Small intestine (tissue), 7 donors: Measurements from ENCODE around the gene RERE. TPM values are rescaled to one million over a fixed set of nuclear protein-coding genes. Genes with fewer than 3 reads are reported as not detected.
A peak's percentile ranks its signal among the peaks of the same experiment; 100 is the strongest.
"Not testable (repeated sequence)": the region's sequence is repeated elsewhere in the genome, so short reads cannot be mapped to it uniquely, and the experiment has no call there.

ENCODE experiments used
- DNase-seq, 2 donors: peaks; one replicate each; pipeline versions ENCODE4 v3.0.0 to v3.0.0-alpha.2; 2013
- FAIRE-seq: peaks from 2 replicates; lab custom pipeline; 2012; peaks lifted over from hg19 to GRCh38; lab: Jason Lieb, UNC
- H3K27ac ChIP-seq, 3 donors: one replicate each; pipeline ENCODE4 v1.5.1; 2013; ENCODE audit warnings: low read length in 2 of 3, mild to moderate bottlenecking in 2 of 3, control low read depth in 1 of 3, inconsistent platforms in 1 of 3, low read depth in 1 of 3, moderate library complexity in 1 of 3
- H3K27me3 ChIP-seq, 3 donors: one replicate each; pipeline ENCODE4 v1.6.1; 2013; ENCODE audit warnings: low read length in 3 of 3, inconsistent platforms in 1 of 3; ENCODE audit not compliant: control insufficient read depth in 3 of 3, insufficient read depth in 3 of 3
- H3K36me3 ChIP-seq, 3 donors: one replicate each; pipeline ENCODE4 v1.6.1; 2013; ENCODE audit warnings: low read length in 3 of 3, inconsistent platforms in 1 of 3, low read depth in 1 of 3, mild to moderate bottlenecking in 1 of 3, moderate library complexity in 1 of 3; ENCODE audit not compliant: control insufficient read depth in 3 of 3, insufficient read depth in 2 of 3
- H3K4me1 ChIP-seq, 3 donors: one replicate each; pipeline ENCODE4 v1.6.1; 2013; ENCODE audit warnings: low read length in 2 of 3, inconsistent platforms in 1 of 3, low read depth in 1 of 3, mild to moderate bottlenecking in 1 of 3, moderate library complexity in 1 of 3; ENCODE audit not compliant: control insufficient read depth in 3 of 3, insufficient read depth in 2 of 3
- H3K4me3 ChIP-seq, 3 donors: one replicate each; pipeline ENCODE4 v1.5.1; 2013; ENCODE audit warnings: low read length in 3 of 3, control low read depth in 1 of 3, inconsistent platforms in 1 of 3, low read depth in 1 of 3, mild to moderate bottlenecking in 1 of 3, moderate library complexity in 1 of 3
- H3K9me3 ChIP-seq, 2 donors: one replicate each; pipeline ENCODE4 v1.6.1; 2013; ENCODE audit warnings: low read depth in 1 of 2, low read length in 1 of 2; ENCODE audit not compliant: control insufficient read depth in 2 of 2, insufficient read depth in 1 of 2
- WGBS, 3 donors: extraction: QIAGEN DNeasy Blood & Tissue Kit; methylation state at CpG; one replicate each; pipeline ENCODE4 v1.1.7; 2013; 5-methylcytosine and 5-hydroxymethylcytosine counted together
- polyA plus RNA-seq, 4 donors: library from polyadenylated mRNA; stranded (reverse) in 3 of 4; unstranded in 1 of 4; fragments of 200-250 nt in 3 of 4; fragments of 120-200 nt in 1 of 4; gene quantifications; one replicate each; pipeline versions ENCODE4 v1.2.1 to v1.2.3, GENCODE V29; 2013
- donor health status: healthy with polysubstance abuse.
- donor health status: control.
- donor health status: control.
- donor health status: Bipolar disorder and iron deficiency.
- donor health status: healthy.

Gene RERE
- polyA plus RNA-seq, 4 donors, result 19.5 to 66.8 (median 25.8) TPM

DNA sequence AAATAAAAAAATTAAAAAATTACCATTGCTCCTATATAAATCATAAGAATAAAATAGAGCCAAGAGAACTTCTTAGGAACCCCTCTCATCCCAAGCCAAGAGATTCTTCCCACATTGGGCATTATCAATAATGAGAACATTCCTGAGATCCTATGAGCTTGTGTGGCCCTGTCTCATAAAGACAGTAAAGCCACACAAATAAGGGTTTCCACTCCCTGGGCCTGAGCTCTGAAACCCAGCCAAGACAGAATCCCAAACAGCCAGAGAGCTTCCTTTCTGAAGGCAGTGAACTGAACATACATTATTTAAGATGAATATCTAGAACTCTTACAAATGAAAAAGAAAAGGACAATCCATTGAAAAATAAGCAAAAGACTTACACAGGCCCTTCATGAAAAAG is 431.2 kb downstream of the RERE start:
- H3K36me3 ChIP-seq, result peaks cover 0 to 47% (median 5%) of the 10 kb centered on the region in 3 donors
- H3K27ac ChIP-seq, result no peak overlapping the region
- H3K4me3 ChIP-seq, result no peak overlapping the region
- peaks cover 0 to 10% (median 9%) of the 10 kb centered on the region in 3 donors for H3K4me1 ChIP-seq
- no peaks in the 10 kb centered on the region for H3K27me3 ChIP-seq
- DNase-seq, result no peak
- H3K9me3 ChIP-seq, result no peaks in the 10 kb centered on the region
- FAIRE-seq, result no peak

- FAIRE-seq, result no peak
- H3K27ac ChIP-seq, result no peak overlapping the region
- WGBS, 3 donors, result 27 to 61% (median 36%) methylated on average over 2 of the region's 2 CpGs
- no peak overlapping the region for H3K4me3 ChIP-seq
- H3K9me3 ChIP-seq, result no peaks in the 10 kb centered on the region
- DNase-seq, result no peak
- no peaks in the 10 kb centered on the region for H3K27me3 ChIP-seq
- peaks cover 0 to 55% (median 5%) of the 10 kb centered on the region in 3 donors for H3K36me3 ChIP-seq
- peaks cover 0 to 11% (median 8%) of the 10 kb centered on the region in 3 donors for H3K4me1 ChIP-seq
Observed at GRCh38 chr1:8384577-8384976, 432.9 kb downstream of the RERE start.

DNA sequence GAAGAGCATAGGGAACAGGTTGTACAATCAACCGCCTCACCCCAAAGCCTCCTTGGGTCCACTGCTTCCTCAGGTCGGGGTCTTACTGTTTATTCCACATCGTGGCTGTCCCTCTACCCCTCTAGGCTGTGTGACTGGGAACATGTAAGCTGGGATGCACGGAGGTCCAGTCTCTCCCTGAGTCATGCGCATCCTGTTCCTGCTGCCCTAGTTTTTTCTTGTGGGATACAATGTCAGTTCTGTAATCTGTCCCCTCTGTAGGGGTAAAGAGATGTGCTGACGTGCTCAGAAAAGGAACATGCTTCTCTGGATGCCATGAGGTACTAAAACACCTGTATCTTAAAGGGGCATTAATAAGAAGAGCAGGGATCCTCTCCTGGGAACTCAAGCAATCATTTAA is 433.4 kb downstream of the RERE start:
- no peak overlapping the region for H3K27ac ChIP-seq
- H3K4me3 ChIP-seq, result no peak overlapping the region
- DNase-seq (no peak), FAIRE-seq (no peak)
- H3K27me3 ChIP-seq, result no peaks in the 10 kb centered on the region
- H3K4me1 ChIP-seq, result peaks cover 0 to 14% (median 9%) of the 10 kb centered on the region in 3 donors
- peaks cover 0 to 55% (median 3%) of the 10 kb centered on the region in 3 donors for H3K36me3 ChIP-seq
- 82 to 85% (median 84%) methylated on average over 6 of the region's 6 CpGs for WGBS, 3 donors
- H3K9me3 ChIP-seq, result no peaks in the 10 kb centered on the region

DNA sequence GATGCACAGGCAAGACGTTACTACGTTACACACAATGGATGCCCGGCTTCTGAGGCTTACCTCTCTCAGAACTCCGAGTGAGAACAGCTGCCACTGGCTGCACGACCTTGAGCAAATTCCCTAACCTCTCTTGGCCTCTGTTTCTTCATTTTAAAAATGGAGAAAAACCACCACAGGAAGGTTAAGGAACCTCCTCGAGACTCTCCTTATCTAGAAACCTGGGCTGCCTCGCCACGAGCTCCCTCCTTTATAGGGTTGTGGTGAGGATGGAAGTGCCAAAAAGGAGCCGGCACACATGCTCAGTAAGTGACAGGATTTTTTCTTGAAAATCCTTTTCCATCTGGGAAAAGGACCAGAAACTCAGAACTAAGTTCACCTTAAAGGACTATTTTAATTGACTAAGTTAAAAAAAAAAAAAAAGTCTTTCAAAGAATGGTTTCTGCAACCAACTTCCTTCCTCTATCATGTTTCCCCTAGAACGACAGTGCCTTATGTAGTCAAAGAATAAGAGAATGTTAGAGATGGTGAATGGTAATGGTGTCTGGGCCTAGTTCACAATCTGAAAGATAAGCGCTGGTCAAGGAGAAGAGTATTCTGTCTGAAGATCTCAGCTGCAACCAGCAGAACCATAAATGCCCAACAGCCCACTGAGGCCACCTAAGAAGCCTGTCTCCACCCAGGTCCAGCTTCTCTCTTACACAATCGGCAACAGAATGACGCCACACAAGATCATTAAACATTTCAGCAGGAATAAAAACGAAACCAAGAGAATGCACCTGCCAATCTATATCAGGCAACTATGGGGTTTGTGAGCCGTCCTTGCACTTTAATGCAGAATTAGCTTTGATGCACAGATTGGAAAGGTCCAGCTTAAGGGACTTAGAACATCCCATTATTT is 434.6 kb downstream of the RERE start:
- H3K4me3 ChIP-seq, result no peak overlapping the region
- FAIRE-seq (no peak), DNase-seq (peak in 1 of 2 donors; percentile 51)
- 64 to 68% (median 67%) methylated on average over 15 of the region's 15 CpGs for WGBS, 3 donors
- H3K36me3 ChIP-seq, result peaks cover 0 to 56% (median 10%) of the 10 kb centered on the region in 3 donors
- H3K27ac ChIP-seq, result peak overlapping the region in 1 of 3 donors; percentile 39
- H3K27me3 ChIP-seq, result no peaks in the 10 kb centered on the region
- peaks cover 0 to 13% (median 12%) of the 10 kb centered on the region in 3 donors for H3K4me1 ChIP-seq
- H3K9me3 ChIP-seq, result no peaks in the 10 kb centered on the region

DNA sequence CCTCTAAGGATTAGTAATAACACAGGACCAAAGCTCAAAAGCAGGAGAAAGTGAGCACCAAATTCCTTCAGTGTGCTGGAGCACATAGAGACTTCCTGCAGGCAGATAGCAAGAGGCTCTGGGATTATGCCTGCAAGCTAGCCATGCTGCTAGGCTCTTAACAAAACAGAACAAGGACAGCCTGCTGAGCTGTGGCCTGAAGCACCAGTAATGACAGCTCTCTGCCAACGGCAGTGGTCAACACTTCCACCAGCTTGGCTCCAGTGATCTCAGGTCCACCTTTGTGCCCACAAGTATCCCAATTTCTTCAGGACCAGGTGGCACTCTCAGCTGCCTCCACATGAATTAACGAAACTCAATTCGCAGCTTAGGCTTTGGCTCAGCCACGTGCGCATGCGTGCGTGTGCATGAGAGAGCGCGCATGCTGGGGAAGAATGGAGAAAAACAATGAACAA is 435.4 kb downstream of the RERE start:
- FAIRE-seq (no peak), DNase-seq (no peak)
- H3K4me1 ChIP-seq, result peaks cover 0 to 14% (median 10%) of the 10 kb centered on the region in 3 donors
- H3K4me3 ChIP-seq, result no peak overlapping the region
- H3K27ac ChIP-seq, result no peak overlapping the region
- no peaks in the 10 kb centered on the region for H3K9me3 ChIP-seq
- no peaks in the 10 kb centered on the region for H3K27me3 ChIP-seq
- 89 to 92% (median 92%) methylated on average over 9 of the region's 9 CpGs for WGBS, 3 donors
- peaks cover 0 to 58% (median 10%) of the 10 kb centered on the region in 3 donors for H3K36me3 ChIP-seq

DNA sequence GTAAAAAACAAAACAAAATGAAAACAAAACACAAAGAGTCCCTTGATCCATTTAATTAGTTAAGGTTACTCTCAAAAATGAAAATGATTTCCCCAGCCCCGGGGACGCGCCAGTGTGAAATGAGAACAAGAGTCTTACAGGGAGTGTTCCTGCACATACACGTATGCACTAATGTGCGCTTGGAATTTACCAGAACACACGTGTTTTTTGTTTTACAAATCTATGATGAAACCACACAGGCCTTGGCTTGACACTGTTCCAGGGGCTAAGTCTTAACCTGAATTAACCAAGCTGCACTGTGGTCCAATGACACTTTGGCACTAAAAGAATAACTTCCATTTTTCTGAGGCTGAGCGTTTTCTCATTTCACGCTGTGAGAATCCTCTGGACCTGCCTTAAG is 435.8 kb downstream of the RERE start:
- no peak for DNase-seq
- H3K27ac ChIP-seq, result no peak overlapping the region
- H3K4me1 ChIP-seq, result peaks cover 0 to 14% (median 10%) of the 10 kb centered on the region in 3 donors
- H3K4me3 ChIP-seq, result no peak overlapping the region
- 79 to 85% (median 84%) methylated on average over 8 of the region's 8 CpGs for WGBS, 3 donors
- no peak for FAIRE-seq
- H3K36me3 ChIP-seq, result peaks cover 0 to 58% (median 10%) of the 10 kb centered on the region in 3 donors
- no peaks in the 10 kb centered on the region for H3K27me3 ChIP-seq
- H3K9me3 ChIP-seq, result no peaks in the 10 kb centered on the region

- DNase-seq, H3K4me3 ChIP-seq, H3K9me3 ChIP-seq, H3K27me3 ChIP-seq, H3K27ac ChIP-seq, FAIRE-seq: not testable (repeated sequence)
- peaks cover 0 to 14% (median 10%) of the 10 kb centered on the region in 3 donors for H3K4me1 ChIP-seq
- H3K36me3 ChIP-seq, result peaks cover 2 to 59% (median 12%) of the 10 kb centered on the region in 3 donors
- WGBS, 3 donors, result 78 to 83% (median 83%) methylated on average over 6 of the region's 6 CpGs
Observed at GRCh38 chr1:8380310-8380709, 437.1 kb downstream of the RERE start.

- peaks cover 0 to 17% (median 13%) of the 10 kb centered on the region in 3 donors for H3K4me1 ChIP-seq
- 84 to 86% (median 86%) methylated on average over 14 of the region's 14 CpGs for WGBS, 3 donors
Observed at GRCh38 chr1:8379513-8380186, 437.8 kb downstream of the RERE start.

More at GRCh38 chr1:8379513-8380186, 437.8 kb downstream of the RERE start:
- Histone ChIP-seq H3K4me3 (no peak overlapping the region), H3K27me3 (no peaks in the 10 kb centered on the region), H3K27ac (peak overlapping the region in 1 of 3 donors; percentile 83), H3K36me3 (peaks cover 2 to 55% (median 12%) of the 10 kb centered on the region in 3 donors), H3K9me3 (no peaks in the 10 kb centered on the region)
- no peak for DNase-seq
- FAIRE-seq, result no peak
